HEK293T (cell line): ENCODE data around the gene DMXL1.

Experiments
- CTCF ChIA-PET: fragments of 350-600 bp; formaldehyde crosslinking; extraction: SDS; loops from one replicate; lab custom pipeline; 2021; ENCODE audit warnings: antibody characterized with exemption, inconsistent platforms; lab: Yijun Ruan, JAX
- POLR2A ChIA-PET: fragments of 350-600 bp; formaldehyde crosslinking; extraction: SDS; loops from one replicate; lab custom pipeline; 2020; ENCODE audit warnings: antibody characterized with exemption, inconsistent platforms; lab: Yijun Ruan, JAX
- DNase-seq: peaks from one replicate; pipeline ENCODE4 v3.0.0; 2012; ENCODE audit warnings: mixed read lengths; ENCODE audit errors: extremely low spot score
- ARNT ChIP-seq: fragments of 450-650 bp; IDR thresholded peaks from 2 replicates; pipeline ENCODE4 v1.6.1; 2017; ENCODE audit warnings: mild to moderate bottlenecking
- BHLHE40 ChIP-seq: fragments of 450-650 bp; IDR thresholded peaks from 2 replicates; pipeline ENCODE4 v1.6.1; 2016; ENCODE audit warnings: mild to moderate bottlenecking, moderate library complexity, borderline replicate concordance
- CTBP1 ChIP-seq: fragments of 450-650 bp; IDR thresholded peaks from 2 replicates; pipeline ENCODE4 v1.6.1; 2016; ENCODE audit warnings: borderline replicate concordance
- ELF4 ChIP-seq: fragments of 450-650 bp; IDR thresholded peaks from 2 replicates; pipeline ENCODE4 v1.6.1; 2017; ENCODE audit warnings: antibody characterized with exemption
- FOXA1 ChIP-seq: fragments of 450-650 bp; IDR thresholded peaks from 2 replicates; pipeline ENCODE4 v1.6.1; 2016; ENCODE audit warnings: mild to moderate bottlenecking
- FOXK2 ChIP-seq: fragments of 450-650 bp; IDR thresholded peaks from 2 replicates; pipeline ENCODE4 v1.6.1; 2016; ENCODE audit warnings: mild to moderate bottlenecking
- FOXM1 ChIP-seq: fragments of 450-650 bp; IDR thresholded peaks from 2 replicates; pipeline ENCODE4 v1.6.1; 2017; ENCODE audit warnings: mild to moderate bottlenecking, borderline replicate concordance
- HDGF ChIP-seq: fragments of 450-650 bp; IDR thresholded peaks from 2 replicates; pipeline ENCODE4 v1.6.1; 2017; ENCODE audit warnings: antibody characterized with exemption, borderline replicate concordance
- L3MBTL2 ChIP-seq: fragments of 450-650 bp; conservative IDR thresholded peaks from 2 replicates; pipeline ENCODE4 v1.6.1; 2016; ENCODE audit warnings: mild to moderate bottlenecking
- LEF1 ChIP-seq: fragments of 450-650 bp; IDR thresholded peaks from 2 replicates; pipeline ENCODE4 v1.6.1; 2017; ENCODE audit warnings: mild to moderate bottlenecking, borderline replicate concordance
- NFRKB ChIP-seq: fragments of 450-650 bp; IDR thresholded peaks from 2 replicates; pipeline ENCODE4 v1.6.1; 2016; ENCODE audit warnings: mild to moderate bottlenecking, moderate library complexity
- SP1 ChIP-seq: fragments of 450-650 bp; IDR thresholded peaks from 2 replicates; pipeline ENCODE4 v1.6.1; 2017
- SUZ12 ChIP-seq: fragments of 450-650 bp; IDR thresholded peaks from 2 replicates; pipeline ENCODE4 v1.6.1; 2016; ENCODE audit warnings: mild to moderate bottlenecking
- TARDBP ChIP-seq: fragments of 450-650 bp; IDR thresholded peaks from 2 replicates; pipeline ENCODE4 v1.6.1; 2016
- ZNF384 ChIP-seq: fragments of 450-650 bp; IDR thresholded peaks from 2 replicates; pipeline ENCODE4 v1.6.1; 2016
- TF ChIP-seq, protein P1 (sequence below): fragments of 450-650 bp; IDR thresholded peaks from 2 replicates; pipeline ENCODE4 v1.6.1; 2016

The DMXL1 gene

DNA sequence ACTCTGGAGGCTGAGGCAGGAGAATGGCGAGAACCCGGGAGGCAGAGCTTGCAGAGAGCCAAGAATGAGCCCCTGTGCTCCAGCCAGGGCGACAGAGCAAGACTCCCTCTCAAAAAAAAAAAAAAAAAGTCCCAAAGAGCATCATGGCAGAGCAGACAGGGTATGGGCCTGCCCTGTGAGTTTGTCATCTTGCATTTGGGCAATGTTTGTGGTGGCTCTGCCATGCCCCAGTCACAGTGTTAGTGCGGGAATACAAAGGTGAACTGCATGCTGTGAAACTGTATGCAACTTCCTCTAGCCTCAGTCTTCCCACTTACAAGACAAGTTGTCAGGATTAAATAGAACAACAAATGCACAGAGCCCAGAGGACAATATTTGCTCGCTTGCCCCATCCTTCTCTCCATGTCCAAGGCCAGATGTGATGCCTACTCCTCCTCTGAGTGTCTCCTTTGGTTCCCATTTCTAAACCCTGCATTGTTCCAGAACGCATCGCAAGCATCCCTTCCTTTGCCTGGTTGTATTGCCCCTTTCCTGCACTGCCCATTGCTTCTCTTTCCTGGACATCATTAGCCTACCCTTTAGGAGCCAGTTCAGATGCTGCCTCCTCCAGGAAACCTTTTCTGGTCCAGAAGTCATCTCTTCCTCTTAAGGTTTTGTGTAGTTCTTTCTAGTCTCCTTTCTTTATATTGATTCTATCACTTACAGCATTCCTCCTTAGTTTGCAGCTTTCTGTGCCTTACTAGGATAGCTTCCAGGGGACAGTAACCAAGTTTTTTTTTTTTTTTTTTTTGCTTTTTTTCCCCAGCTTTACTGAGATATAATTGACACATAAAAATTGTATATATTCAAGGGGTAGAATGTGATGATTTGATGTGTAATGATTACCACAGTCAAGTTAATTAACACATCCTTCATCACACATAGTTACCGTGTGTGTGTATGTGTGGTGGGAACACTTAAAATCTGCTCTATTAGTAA is 215.9 kb downstream of the DMXL1 start:
- no peak for DNase-seq
- ChIA-PET POLR2A (interaction anchor here (1.0 kb wide), 1 partner anchor 38 kb away, joined by 3 read pairs; no protein-coding TSS in a partner anchor), CTCF (no interaction called here)
- TF ChIP-seq CTBP1 (no peak), FOXA1 (no peak), FOXK2 (no peak), SP1 (no peak), NFRKB (no peak), HDGF (no peak), L3MBTL2 (no peak), BHLHE40 (no peak), LEF1 (no peak)
- TF ChIP-seq, protein P1, sequence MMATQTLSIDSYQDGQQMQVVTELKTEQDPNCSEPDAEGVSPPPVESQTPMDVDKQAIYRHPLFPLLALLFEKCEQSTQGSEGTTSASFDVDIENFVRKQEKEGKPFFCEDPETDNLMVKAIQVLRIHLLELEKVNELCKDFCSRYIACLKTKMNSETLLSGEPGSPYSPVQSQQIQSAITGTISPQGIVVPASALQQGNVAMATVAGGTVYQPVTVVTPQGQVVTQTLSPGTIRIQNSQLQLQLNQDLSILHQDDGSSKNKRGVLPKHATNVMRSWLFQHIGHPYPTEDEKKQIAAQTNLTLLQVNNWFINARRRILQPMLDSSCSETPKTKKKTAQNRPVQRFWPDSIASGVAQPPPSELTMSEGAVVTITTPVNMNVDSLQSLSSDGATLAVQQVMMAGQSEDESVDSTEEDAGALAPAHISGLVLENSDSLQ: no peak

DNA sequence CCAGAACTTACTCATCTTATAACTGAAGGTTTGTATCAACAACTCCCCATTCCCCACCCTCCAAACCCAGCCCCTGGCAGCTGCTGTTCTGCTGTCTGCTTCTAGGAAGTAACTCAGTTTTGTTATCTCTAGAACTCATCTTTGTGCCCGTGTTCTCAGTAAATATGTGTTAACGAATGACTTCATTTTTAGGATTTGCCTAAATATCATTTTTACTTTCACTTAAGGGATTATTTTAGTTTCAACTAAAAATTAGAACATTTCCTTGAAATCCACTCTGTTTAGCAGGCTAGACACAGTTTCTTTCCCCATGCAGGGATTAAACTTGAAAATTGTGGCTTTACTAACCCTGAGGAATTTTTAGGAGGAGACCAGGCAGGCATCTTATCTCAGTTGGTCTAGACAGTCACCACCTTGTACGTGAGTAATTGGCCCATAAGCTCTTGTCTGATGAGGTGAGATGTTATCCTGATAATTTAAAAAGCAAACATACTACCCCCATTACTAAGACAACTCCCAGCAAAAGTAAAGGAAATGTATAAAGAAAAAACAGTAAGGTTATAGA is 216.7 kb downstream of the DMXL1 start:
- ChIA-PET POLR2A (interaction anchor here (1.0 kb wide), 1 partner anchor 38 kb away, joined by 3 read pairs; no protein-coding TSS in a partner anchor), CTCF (no interaction called here)
- no peak for DNase-seq
- TF ChIP-seq SP1 (no peak), LEF1 (no peak), L3MBTL2 (no peak), NFRKB (no peak), CTBP1 (no peak), ARNT (no peak), FOXA1 (no peak), FOXK2 (no peak), ZNF384 (no peak), FOXM1 (no peak), TARDBP (no peak), BHLHE40 (no peak)
- TF ChIP-seq, protein P1: no peak

GRCh38 chr5:119288379-119289033 is 217.6 kb downstream of the DMXL1 start:
- ChIA-PET POLR2A (interaction anchor here (1.6 kb wide), 1 partner anchor 18 kb away, joined by 4 read pairs; no protein-coding TSS in a partner anchor), CTCF (no interaction called here)
- no peak for DNase-seq
- TF ChIP-seq NFRKB (no peak), L3MBTL2 (no peak), FOXA1 (no peak)

GRCh38 chr5:119289438-119290044 is 218.7 kb downstream of the DMXL1 start:
- no peak for DNase-seq
- POLR2A ChIA-PET: interaction anchor here (0.7 to 2.2 kb wide), 3 partner anchors 13 to 21 kb away, joined by 3 to 12 read pairs (median 4); no protein-coding TSS in a partner anchor
- CTCF ChIA-PET: no interaction called here
- TF ChIP-seq NFRKB (no peak), ARNT (no peak), LEF1 (no peak), BHLHE40 (no peak), FOXK2 (no peak), FOXA1 (no peak), ZNF384 (no peak)

DNA sequence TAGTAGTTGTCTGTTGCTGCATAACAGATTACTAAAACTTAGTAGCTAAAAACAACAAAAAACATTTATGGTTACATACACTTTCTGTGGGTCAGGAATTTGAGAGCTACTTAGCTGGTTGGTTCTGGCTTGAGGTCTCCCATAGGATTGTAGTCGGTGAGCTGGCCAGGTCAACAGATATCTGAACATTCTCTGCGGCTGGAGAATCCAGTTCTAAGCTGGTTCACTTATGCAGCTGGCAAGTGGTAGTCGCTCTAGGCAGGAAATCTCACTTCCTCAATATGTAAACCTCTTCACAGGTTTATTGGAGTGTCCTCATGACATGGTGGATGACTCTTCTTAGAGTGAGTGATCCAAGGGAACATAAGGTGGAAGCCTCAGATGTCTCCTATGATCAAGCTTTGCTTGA is 219.3 kb downstream of the DMXL1 start:
- TF ChIP-seq L3MBTL2 (no peak), SP1 (no peak), ARNT (no peak), ZNF384 (no peak), SUZ12 (no peak), ELF4 (no peak), CTBP1 (no peak), TARDBP (no peak), BHLHE40 (no peak), LEF1 (no peak), HDGF (no peak), NFRKB (no peak), FOXA1 (no peak), FOXK2 (no peak)
- ChIA-PET CTCF (interaction anchor here (0.6 to 1.2 kb wide), 2 partner anchors 22 to 26 kb away, joined by 4 to 5 read pairs; no protein-coding TSS in a partner anchor), POLR2A (interaction anchor here (0.7 to 2.2 kb wide), 4 partner anchors 10 to 303 kb away, joined by 3 to 12 read pairs (median 4); no protein-coding TSS in a partner anchor)
- no peak for DNase-seq

- CTCF ChIA-PET: interaction anchor here (0.6 to 1.2 kb wide), 2 partner anchors 22 to 26 kb away, joined by 4 to 5 read pairs; no protein-coding TSS in a partner anchor
- POLR2A ChIA-PET: interaction anchor here (1.4 to 2.2 kb wide), 3 partner anchors 9 to 303 kb away, joined by 4 to 12 read pairs (median 5); no protein-coding TSS in a partner anchor
- DNase-seq: no peak
- TF ChIP-seq NFRKB (no peak), LEF1 (no peak), CTBP1 (no peak), ZNF384 (no peak), L3MBTL2 (no peak), BHLHE40 (no peak), FOXK2 (no peak), ELF4 (no peak), TARDBP (no peak), FOXA1 (no peak)
- TF ChIP-seq, protein P1: no peak
Observed at GRCh38 chr5:119290607-119291006, 219.7 kb downstream of the DMXL1 start.
